ENCODE results near the gene WASHC3. TPM values are rescaled to one million over a fixed set of nuclear protein-coding genes. Genes with fewer than 3 reads are reported as not detected.

The WASHC3 gene
- total RNA-seq, 1 donor from 2014 or later: 35.9 TPM

GRCh38 chr12:102062419-102062806, 622 bp upstream of the WASHC3 start:
- no peaks in the 10 kb centered on the region for H3K79me2 ChIP-seq (ENCODE audit: low read depth)

GRCh38 chr12:102061096-102061559, 663 bp downstream of the WASHC3 start:
- Histone ChIP-seq H3K9ac (peak overlapping the region; percentile 18), H3K27ac (no peak overlapping the region), H3K36me3 (no peaks in the 10 kb centered on the region), H4K20me1 (ENCODE audit: low read depth) (no peaks in the 10 kb centered on the region), H3K79me2 (ENCODE audit: low read depth) (no peaks in the 10 kb centered on the region), H3K27me3 (no peaks in the 10 kb centered on the region), H2AFZ (replicated peaks) (peak overlapping the region; percentile 85), H3K4me3 (peak overlapping the region; percentile 78), H3K9me3 (ENCODE audit: low read depth) (no peaks in the 10 kb centered on the region), H3K4me2 (peak overlapping the region; percentile 70), H3F3A (ENCODE audit: low read depth) (no peaks in the 10 kb centered on the region), H3K4me1 (no peaks in the 10 kb centered on the region)
- TF ChIP-seq EZH2phosphoT487 (IDR thresholded peaks at IDR 0.05) (no peak), EZH2 (IDR thresholded peaks at IDR 0.05) (no peak), CTCF (IDR thresholded peaks at IDR 0.05) (no peak)
- no peaks in the 10 kb centered on the region for H3K9me3 Mint-ChIP-seq
- H3K27me3 Mint-ChIP-seq (ENCODE audit: insufficient read depth, low read depth): no peaks in the 10 kb centered on the region
- DNase-seq (ENCODE audit: low spot score): no peak
- H3K27ac Mint-ChIP-seq: peak overlapping the region; percentile 25
- H3K4me3 Mint-ChIP-seq: peak overlapping the region; percentile 92
- H3K4me1 Mint-ChIP-seq: peaks cover 7% of the 10 kb centered on the region
- H3K36me3 Mint-ChIP-seq: peaks cover 7% of the 10 kb centered on the region

More at GRCh38 chr12:102062419-102062806, 622 bp upstream of the WASHC3 start:
- H3K9ac ChIP-seq: no peak overlapping the region
- peaks cover 7% of the 10 kb centered on the region for H3K4me1 Mint-ChIP-seq
- H3K4me1 ChIP-seq: no peaks in the 10 kb centered on the region
- H3K9me3 Mint-ChIP-seq: no peaks in the 10 kb centered on the region
- H2AFZ ChIP-seq (replicated peaks): peak overlapping the region; percentile 59
- no peaks in the 10 kb centered on the region for H3K36me3 Mint-ChIP-seq
- H3K36me3 ChIP-seq: no peaks in the 10 kb centered on the region
- no peaks in the 10 kb centered on the region for H3K27me3 ChIP-seq
- TF ChIP-seq EZH2phosphoT487 (IDR thresholded peaks at IDR 0.05): no peak
- TF ChIP-seq EZH2 (IDR thresholded peaks at IDR 0.05): no peak
- no peak for TF ChIP-seq CTCF (IDR thresholded peaks at IDR 0.05)
- H3K27ac ChIP-seq: no peak overlapping the region
- H3K27ac Mint-ChIP-seq: no peak overlapping the region
- no peaks in the 10 kb centered on the region for H3F3A ChIP-seq (ENCODE audit: low read depth)
- H3K27me3 Mint-ChIP-seq (ENCODE audit: insufficient read depth, low read depth): no peaks in the 10 kb centered on the region
- no peak for DNase-seq (ENCODE audit: low spot score)
- H3K4me2 ChIP-seq: peak overlapping the region; percentile 70
- H3K4me3 Mint-ChIP-seq: peak overlapping the region; percentile 92
- no peaks in the 10 kb centered on the region for H3K9me3 ChIP-seq (ENCODE audit: low read depth)
- no peaks in the 10 kb centered on the region for H4K20me1 ChIP-seq (ENCODE audit: low read depth)
- H3K4me3 ChIP-seq: peak overlapping the region; percentile 78

- no peak for DNase-seq (ENCODE audit: low spot score)
- no peaks in the 10 kb centered on the region for H3K9me3 Mint-ChIP-seq
- Histone ChIP-seq H4K20me1 (ENCODE audit: low read depth) (no peaks in the 10 kb centered on the region), H3K79me2 (ENCODE audit: low read depth) (no peaks in the 10 kb centered on the region), H3F3A (ENCODE audit: low read depth) (no peaks in the 10 kb centered on the region), H3K4me2 (no peak overlapping the region), H2AFZ (replicated peaks) (no peak overlapping the region), H3K36me3 (no peaks in the 10 kb centered on the region), H3K9me3 (ENCODE audit: low read depth) (no peaks in the 10 kb centered on the region), H3K27ac (no peak overlapping the region), H3K4me1 (no peaks in the 10 kb centered on the region), H3K4me3 (no peak overlapping the region), H3K9ac (no peak overlapping the region), H3K27me3 (no peaks in the 10 kb centered on the region)
- no peak for TF ChIP-seq CTCF (IDR thresholded peaks at IDR 0.05)
- TF ChIP-seq EZH2phosphoT487 (IDR thresholded peaks at IDR 0.05): no peak
- TF ChIP-seq EZH2 (IDR thresholded peaks at IDR 0.05): no peak
- peaks cover 7% of the 10 kb centered on the region for H3K4me1 Mint-ChIP-seq
- H3K4me3 Mint-ChIP-seq: no peak overlapping the region
- no peaks in the 10 kb centered on the region for H3K27me3 Mint-ChIP-seq (ENCODE audit: insufficient read depth, low read depth)
- H3K27ac Mint-ChIP-seq: no peak overlapping the region
- peaks cover 9% of the 10 kb centered on the region for H3K36me3 Mint-ChIP-seq
These were observed 2.4 kb downstream of the WASHC3 start for GRCh38 chr12:102059343-102059742.
